ENCODE results near the gene CDC14A.

CDC14A gene

DNA sequence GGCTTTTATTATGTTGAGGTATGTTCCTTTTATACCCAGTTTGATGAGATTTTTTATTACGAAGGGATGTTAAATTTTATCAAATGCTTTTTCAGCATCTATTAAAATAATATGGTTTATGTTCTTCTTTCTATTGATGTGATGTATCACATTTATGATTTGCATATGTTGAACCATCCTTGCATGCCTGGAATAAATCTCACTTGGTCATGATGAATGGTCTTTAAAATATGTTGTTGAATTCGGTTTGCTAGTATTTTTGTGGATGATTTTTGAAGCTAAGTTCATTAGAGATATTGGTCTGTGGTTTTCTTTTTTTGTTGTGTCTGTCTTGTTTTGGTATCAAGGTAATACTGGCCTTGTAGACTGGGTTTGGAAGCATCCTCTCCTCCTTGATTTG lies 199.7 kb downstream of the CDC14A start:
- no peak for FAIRE-seq

DNA sequence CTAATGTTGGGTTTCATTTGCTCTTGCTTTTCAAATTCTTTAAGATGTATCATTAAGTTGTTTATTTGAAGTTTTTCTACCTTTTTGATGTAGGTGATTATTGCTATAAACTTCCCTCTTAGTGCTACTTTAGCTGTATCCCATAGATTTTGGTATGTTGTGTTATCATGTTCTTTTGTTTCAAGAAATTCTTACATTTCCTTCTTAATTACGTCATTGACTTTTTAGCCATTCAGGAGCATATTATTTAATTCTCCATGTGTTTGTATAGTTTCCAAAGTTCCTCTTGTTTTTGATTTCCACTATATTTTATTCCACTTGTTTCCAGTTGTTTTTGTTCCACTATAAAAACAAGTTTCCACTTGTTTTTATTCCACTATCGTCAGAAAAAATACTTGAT lies 200.6 kb downstream of the CDC14A start:
- FAIRE-seq, result no peak

DNA sequence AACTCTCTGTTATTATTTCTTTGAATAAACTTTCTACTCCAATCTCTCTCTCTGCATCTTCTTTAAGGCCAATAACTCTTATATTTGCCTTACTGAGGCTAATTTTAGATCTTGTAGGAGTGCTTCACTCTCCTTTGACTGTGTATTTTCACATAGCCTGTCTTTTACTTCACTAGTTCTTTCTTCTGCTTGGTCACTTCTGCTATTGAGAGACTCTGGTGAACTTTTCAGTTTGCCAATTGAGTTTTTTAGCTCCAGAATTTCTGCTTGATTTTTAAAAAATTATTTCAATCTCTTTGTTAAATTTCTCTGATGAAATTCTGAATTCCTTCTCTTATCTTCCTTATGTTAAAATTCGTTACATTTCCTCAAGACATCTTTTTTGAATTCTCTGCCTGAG lies 203.9 kb downstream of the CDC14A start:
- FAIRE-seq, result no peak

DNA sequence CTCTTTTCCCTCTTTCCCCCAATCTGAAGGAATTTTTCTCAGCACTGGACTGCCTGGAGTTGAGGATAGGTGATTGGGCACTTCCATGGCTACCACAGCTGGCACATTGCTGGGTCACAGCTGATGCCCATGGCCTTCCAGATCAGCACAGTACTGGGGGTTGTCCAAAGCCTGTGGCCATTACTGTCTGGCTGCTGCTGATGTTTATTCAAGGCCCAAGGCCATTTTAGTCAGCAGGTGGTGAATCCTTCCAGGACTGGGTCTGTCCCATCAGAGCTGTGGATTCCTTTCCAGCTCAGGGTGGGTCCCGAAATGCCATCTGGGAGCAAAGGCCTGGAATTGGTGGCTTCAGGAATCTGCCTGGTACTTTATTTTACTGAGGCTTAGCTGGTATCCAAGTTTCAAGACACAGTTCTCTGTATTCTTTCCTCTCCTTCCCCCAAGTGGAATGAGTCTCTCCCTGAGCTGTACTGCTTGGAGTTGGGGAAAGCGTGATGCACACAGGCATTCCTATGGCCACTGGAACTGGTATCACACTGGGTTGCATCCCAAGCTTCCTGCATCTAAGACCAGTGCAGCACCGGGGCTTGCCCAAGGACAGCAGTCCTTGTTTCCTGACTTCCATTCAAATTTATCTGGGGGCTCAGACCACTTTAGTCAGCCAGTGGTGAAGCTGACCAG lies 204.8 kb downstream of the CDC14A start:
- FAIRE-seq, result no peak

- no peak for FAIRE-seq
These were observed 205.3 kb downstream of the CDC14A start for GRCh38 chr1:100557606-100557953.

DNA sequence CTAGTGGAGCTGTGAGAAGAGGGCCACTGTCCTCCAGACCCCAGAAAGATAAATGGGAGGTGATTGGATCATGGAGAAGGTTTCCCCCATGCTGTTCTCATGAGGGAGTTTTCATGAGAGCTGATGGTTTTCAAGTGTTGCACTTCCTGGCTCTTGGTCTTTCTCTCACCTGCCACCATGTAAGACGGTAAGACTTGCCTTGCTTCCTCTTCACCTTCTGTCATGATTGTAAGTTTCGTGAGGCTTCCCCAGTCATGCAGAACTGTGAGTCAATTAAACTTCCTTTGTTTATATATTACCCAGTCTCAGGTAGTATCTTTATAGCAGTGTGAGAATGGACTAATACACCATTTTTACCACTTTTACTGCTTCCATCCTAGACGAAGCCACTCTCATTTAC lies 213.2 kb downstream of the CDC14A start:
- no peak for FAIRE-seq

DNA sequence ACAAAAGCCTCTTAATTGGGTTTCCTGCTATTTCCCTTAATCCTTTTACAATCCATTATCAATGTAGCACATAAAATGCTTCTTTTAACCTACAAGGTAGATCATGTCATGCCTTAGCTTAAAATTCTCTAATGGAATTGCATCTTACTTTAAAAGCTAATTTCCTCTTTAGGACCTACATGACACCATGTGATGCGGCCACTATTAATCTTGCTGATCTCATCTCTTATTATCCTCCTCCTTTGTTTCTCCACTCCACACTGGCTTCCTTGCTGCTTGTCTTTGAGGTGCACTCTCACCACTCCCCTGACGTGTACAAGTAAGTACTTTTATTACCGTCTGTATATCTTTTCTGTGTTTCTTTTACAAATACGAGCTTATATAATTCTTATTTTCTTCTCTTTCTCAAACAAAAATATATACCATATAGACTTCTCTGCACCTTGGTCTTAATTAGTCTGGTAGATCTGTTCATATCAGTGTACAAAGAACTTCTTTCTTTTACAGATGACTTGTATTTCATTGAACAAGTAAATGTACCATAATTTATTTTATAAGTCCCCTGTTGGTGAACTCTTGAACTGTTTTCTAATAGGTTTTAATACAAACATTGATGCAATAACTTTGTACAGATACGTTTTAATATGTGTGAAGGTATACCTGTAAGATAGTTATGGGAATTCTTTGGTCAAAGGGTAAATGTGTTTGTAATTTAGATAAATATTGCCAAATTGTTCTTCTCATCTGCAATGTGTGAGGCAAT lies 213.8 kb downstream of the CDC14A start:
- no peak for FAIRE-seq

DNA sequence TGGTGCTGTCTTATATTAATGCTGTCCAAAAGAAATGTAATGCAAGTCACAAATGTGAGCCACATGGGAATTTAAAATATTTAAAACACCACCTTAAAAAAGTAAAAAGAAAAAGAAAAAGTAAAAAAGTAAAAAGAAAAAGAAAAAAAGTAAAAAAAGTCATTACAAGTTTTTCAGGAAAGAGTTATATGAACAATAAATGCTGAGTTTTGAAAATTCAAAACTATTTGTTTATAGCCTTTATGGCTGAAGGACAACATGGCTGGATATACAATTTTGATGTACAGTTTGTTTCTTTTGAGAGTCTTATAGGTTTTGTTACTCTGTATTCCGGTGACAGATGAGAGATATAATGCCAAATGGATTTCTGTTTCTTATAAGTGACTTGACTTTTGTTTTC lies 214.8 kb downstream of the CDC14A start:
- no peak for FAIRE-seq

Measured in TTC549 (cell line).